ENCODE measurements around the gene ZBTB18.

The ZBTB18 gene

DNA sequence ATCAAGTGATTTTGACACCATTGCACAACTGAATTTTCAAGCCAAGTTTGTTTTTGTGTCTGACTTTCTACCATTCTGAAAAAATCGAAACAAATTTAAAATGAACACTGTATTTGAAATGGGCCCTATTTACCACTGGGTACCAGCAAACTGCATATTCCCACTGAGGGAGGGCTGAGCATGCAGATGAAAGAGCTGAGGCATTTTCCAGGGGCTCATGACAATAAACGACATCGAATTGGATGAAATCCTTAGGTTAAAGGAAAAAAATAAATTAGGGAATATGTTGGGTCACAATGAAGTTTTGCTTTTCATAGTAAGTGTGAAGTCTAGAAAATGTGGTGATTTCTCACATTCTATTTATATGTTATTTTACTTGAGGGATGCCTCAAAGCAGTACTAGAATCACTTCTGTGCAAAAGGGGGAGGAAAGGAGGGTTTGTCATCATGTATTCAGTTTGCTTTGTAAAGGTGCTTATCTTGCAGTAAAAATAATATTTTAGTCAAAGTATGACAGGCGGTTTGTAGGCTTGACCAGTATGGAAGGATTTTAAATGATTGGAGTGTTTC lies 11.2 kb downstream of the ZBTB18 start:
- no peak for DNase-seq (ENCODE audit: low read depth)

- DNase-seq (ENCODE audit: low read depth), result no peak
These were observed 12.4 kb downstream of the ZBTB18 start for GRCh38 chr1:244063498-244063897.

GRCh38 chr1:244064621-244065020 lies 13.5 kb downstream of the ZBTB18 start:
- DNase-seq (ENCODE audit: low read depth), result no peak

DNA sequence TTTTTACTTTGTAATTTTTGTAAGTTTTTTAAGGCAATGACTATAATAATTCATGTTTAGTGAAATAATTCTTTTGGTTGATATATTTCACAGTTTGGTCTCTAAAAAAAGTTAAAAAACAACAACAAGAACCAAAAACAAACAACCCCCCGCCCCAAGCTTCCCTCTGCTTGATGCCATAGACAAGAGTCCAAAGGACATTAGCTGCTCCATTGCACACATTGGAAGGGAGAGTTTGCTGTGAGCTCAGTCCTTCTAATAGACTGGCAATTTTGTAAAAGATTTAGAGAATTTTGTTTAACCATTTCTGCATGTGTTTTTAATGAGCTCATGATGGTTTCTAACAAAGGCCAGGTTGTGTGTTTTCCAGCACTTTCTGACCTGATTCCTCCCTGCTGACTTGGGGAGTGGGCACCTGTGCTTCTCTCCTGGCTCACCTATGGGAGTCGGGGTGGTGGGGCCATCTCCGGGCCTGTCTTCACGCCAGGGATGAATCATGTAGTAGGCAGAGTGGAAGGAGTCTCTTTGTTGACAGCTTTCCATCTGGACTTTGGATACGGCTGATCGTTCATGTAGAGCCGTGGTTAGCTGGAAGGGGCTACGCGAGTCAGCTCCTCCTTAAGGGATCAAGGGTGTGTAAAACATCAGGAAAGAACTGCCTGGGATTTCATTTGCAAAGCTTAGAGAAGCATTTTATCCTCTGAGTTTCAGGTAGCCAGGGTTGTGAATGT lies 14.1 kb downstream of the ZBTB18 start:
- DNase-seq (ENCODE audit: low read depth), result no peak

GRCh38 chr1:244065960-244066388 lies 14.9 kb downstream of the ZBTB18 start:
- DNase-seq (ENCODE audit: low read depth), result no peak

DNA sequence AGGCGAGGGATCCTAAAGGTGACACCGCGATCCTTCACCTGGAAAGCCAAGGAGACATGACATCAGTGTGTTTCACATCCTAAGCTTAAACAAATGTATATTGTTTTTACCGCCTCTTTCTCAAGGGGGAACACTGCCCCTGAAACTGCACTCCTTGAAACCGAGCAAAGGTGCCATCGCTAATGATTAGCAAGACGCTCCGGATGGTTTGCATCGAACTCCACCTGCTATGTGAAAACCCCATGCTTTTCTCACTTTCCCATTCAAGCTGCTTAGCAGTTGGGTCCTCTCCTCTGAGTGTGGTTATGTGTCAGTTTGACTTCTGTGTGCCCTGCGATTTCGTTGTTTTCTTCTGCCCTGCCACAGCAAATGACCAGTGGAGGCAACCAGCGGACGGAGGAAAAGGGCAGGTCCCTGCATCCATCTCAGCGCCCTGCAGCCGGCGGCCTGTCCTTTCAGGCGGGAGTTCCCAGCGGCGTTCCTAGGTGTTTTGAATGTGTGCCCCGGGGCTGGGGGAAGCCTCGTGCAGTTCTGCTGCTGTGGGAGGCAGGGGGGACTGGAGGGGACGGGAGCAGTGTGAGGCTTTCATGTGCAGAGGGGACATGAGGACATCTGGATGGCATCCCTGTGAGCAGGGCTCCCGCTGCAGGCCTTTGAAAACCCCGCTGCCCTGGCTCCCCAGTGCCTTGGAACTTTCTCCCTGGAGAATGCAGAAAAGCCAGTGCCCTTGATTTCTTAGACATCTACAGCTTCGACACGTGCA lies 16.1 kb downstream of the ZBTB18 start:
- DNase-seq (ENCODE audit: low read depth), result no peak

DNA sequence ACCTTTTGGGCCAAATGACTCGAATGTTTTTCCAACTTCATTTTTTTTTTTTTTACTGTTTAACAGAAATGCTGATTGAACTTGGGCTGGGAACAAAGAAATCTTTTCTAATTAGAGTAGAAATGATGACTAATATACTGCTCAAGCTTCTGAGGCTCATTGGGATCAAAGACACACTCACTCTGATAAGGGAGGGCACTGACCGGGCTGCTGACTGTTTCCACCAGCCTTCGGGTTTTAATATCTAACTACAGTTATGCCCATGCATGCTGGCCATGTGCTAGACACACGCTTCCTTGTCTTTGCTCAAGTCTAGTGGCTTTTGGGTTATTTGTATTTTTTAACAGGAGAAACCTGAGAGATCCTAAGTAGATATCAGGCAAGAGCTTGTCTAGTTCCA lies 16.8 kb downstream of the ZBTB18 start:
- no peak for DNase-seq (ENCODE audit: low read depth)

GRCh38 chr1:244068567-244068966 lies 17.5 kb downstream of the ZBTB18 start:
- no peak for DNase-seq (ENCODE audit: low read depth)

DNA sequence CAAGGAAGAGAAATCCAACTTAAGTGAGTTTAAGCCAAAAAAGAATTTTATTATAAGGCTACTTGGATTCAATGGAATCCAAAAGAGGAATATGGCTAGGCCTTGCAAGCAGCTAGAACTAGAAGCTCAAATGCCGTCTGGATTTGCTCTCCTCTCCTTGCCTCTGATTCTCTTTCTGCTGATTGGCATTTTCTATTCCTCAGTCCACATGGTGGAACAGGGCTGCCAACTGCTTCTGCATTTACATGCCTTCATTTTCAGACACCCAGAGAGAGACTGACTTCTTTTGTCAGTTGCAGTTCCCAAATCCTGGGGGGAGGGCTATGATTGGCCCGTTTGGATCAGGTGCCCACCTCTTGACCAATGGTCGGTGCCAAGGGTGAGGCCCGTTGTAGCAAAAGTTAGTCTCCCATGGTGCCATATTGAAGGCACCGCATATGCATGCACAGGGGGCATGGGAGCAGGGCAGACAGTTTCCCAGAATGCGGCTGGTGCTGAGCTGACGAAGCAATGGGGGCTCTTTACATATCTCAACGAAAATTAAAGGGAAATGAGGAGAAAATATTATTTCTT lies 18.3 kb downstream of the ZBTB18 start:
- no peak for DNase-seq (ENCODE audit: low read depth)

DNA sequence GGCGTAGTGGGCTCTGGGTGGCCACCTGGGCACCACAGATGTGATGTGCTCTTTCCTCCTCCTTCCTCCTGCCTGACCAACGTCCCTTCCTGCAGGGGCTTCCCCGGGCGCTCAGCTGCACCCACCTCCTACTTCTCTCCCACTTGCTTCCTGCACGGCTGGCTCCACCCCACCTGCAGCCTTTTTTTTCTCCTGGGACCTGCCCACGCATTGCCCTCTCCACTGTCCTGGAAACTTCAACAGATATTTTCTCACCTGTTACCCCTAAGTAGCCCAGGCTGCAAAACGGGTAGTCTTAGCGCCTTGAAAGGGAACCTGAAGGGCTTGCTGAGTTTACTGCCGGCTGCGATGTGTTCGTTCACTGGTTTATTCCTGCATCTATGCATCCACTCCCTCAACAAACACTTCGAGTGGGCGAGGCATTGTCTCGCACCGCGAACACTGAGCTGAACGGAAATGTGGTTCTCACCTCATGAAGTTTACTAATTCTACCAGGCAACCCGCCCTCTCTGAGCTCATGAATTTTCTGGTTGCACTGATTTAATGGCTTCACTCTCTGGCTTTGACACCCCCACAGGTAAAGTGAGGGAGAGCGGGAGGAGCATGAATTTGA lies 23.6 kb downstream of the ZBTB18 start:
- DNase-seq (ENCODE audit: low read depth), result peak; percentile 12

- DNase-seq (ENCODE audit: low read depth), result no peak
These were observed 24.2 kb downstream of the ZBTB18 start for GRCh38 chr1:244075247-244075722.

- no peak for DNase-seq (ENCODE audit: low read depth)
These were observed 25.7 kb downstream of the ZBTB18 start for GRCh38 chr1:244076740-244077139.

DNA sequence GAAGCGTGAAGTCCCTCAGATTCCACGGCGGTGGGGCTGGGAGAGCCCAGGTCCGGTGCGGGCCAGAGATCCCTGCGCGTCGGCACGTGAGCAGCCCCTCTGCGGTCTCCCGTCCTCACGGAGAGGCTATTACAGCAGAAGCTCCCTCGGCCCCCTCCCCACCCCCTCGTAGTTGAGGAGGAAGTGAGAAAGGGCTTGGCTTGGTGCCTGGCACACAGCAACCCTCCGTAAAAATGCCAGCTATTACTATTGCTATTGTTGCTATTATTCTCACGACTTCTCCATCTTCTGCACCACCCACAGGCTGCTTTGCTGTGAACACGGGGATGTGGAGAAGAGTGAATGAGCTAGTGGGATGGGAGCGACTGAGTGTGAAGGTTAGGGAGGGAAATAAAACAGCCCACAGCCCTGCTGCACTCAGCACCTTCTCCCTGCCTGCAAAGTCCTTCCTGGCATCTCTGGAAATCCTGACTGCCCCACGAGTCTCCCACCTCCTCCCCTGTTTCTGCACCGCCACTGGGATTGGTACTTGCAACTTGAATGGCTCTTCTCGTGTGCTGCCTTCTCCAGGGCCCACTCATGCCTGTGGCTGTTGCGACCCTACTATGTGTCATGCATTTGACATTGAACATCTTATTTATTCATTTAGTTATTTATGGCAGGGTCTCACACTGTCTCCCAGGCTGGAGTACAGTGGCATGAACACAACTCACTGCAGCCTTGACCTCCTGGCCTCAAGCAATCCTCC lies 26.6 kb downstream of the ZBTB18 start:
- no peak for DNase-seq (ENCODE audit: low read depth)

GRCh38 chr1:244080343-244080929 lies 29.4 kb downstream of the ZBTB18 start:
- DNase-seq (ENCODE audit: low read depth), result no peak

- DNase-seq (ENCODE audit: low read depth), result no peak
These were observed 31.9 kb downstream of the ZBTB18 start for GRCh38 chr1:244082969-244083368.

GRCh38 chr1:244083383-244083943 lies 32.4 kb downstream of the ZBTB18 start:
- no peak for DNase-seq (ENCODE audit: low read depth)

DNA sequence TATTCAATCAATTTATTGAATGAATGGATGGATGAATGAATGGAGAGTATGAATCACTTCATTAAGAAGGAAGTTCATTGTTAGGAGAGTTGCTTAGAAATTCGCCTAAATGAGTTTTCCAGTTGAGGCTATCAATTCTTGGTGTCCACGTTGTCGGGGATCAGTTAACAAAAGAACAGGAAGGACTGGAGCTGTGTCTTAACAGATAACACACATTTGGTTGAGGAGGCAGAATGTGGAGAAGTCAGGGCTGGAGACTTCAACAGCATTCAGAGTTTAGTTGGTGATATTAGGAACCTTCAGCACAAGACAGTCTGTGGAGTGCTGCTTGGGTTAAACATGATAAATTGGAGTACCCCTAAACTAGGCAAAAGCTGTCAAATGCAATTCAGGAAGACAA lies 33.7 kb downstream of the ZBTB18 start:
- no peak for DNase-seq (ENCODE audit: low read depth)

GRCh38 chr1:244085891-244086290 lies 34.8 kb downstream of the ZBTB18 start:
- DNase-seq (ENCODE audit: low read depth), result no peak

DNA sequence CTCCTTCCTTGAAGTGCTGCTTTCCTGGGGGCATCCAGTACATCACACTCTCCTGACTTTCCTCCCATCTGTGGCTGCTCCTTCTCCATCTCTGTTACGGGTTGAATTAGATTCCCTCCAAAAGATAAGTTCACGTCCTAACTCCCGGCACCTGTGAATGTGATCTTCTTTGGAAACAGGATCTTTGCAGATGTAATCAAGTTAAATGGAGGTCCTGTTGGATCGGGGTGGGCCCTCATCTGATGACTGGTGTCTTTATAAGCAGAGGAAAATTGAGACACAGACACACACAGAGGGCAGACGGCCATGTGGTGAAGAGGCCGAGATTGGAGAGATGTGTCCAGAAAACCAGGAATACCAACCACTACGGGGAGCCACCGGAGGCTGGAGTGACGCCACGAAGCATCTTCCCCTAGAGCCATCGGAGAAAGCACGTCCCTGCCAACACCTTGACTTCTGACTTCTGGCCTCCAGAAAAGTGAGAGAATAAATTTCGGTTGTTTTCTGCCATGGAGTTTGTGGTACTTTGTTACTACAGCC lies 36.0 kb downstream of the ZBTB18 start:
- no peak for DNase-seq (ENCODE audit: low read depth)

- DNase-seq (ENCODE audit: low read depth), result no peak
These were observed 36.5 kb downstream of the ZBTB18 start for GRCh38 chr1:244087611-244088010.

GRCh38 chr1:244088161-244088560 lies 37.1 kb downstream of the ZBTB18 start:
- DNase-seq (ENCODE audit: low read depth), result no peak
